ENCODE results near the gene TMEM270. TPM values are rescaled to one million over a fixed set of nuclear protein-coding genes. Genes with fewer than 3 reads are reported as not detected.
A peak's percentile ranks its signal among the peaks of the same experiment; 100 is the strongest.

Gene TMEM270
- total and polyA plus RNA-seq, 4 donors, result not detected

- no peaks in the 10 kb centered on the region for H3K27me3 ChIP-seq (ENCODE audit: control insufficient read depth in 1 of 2, insufficient read depth in 2 of 2, low read length in 1 of 2)
- intact Hi-C loops (cut with DNase I), result no loop called here
- no peaks in the 10 kb centered on the region for H3K9me3 ChIP-seq (ENCODE audit: control insufficient read depth, low read length)
- no peaks in the 10 kb centered on the region for H3K4me1 ChIP-seq (ENCODE audit: control insufficient read depth in 1 of 2, insufficient read depth in 2 of 2, low read length in 2 of 2)
- 78 to 82% methylated on average over 5 of the region's 5 CpGs for WGBS, 2 donors
- ATAC-seq (ENCODE audit: low FRiP score) (no peak), DNase-seq (peak; percentile 6 to 24)
- H3K36me3 ChIP-seq (ENCODE audit: control insufficient read depth in 1 of 2, insufficient read depth in 2 of 2, low read length in 1 of 2), result no peaks in the 10 kb centered on the region
- no peak overlapping the region for H3K4me3 ChIP-seq (ENCODE audit: low read length in 2 of 2)
- H3K27ac ChIP-seq (ENCODE audit: low read depth in 1 of 2, low read length in 2 of 2), result no peak overlapping the region
Measured at GRCh38 chr7:73823257-73823656, 37.7 kb upstream of the TMEM270 start.

GRCh38 chr7:73823873-73824592 lies 36.9 kb upstream of the TMEM270 start:
- no peak overlapping the region for H3K27ac ChIP-seq (ENCODE audit: low read depth in 1 of 2, low read length in 2 of 2)
- WGBS, 2 donors, result 91 to 92% methylated on average over 11 of the region's 11 CpGs
- intact Hi-C loops (cut with DNase I), result no loop called here

GRCh38 chr7:73824986-73825385 lies 36.0 kb upstream of the TMEM270 start:
- no peak overlapping the region for H3K27ac ChIP-seq (ENCODE audit: low read depth in 1 of 2, low read length in 2 of 2)
- no peaks in the 10 kb centered on the region for H3K36me3 ChIP-seq (ENCODE audit: control insufficient read depth in 1 of 2, insufficient read depth in 2 of 2, low read length in 1 of 2)
- intact Hi-C loops (cut with DNase I), result no loop called here
- H3K4me3 ChIP-seq (ENCODE audit: low read length in 2 of 2), result no peak overlapping the region
- no peaks in the 10 kb centered on the region for H3K4me1 ChIP-seq (ENCODE audit: control insufficient read depth in 1 of 2, insufficient read depth in 2 of 2, low read length in 2 of 2)
- H3K27me3 ChIP-seq (ENCODE audit: control insufficient read depth in 1 of 2, insufficient read depth in 2 of 2, low read length in 1 of 2), result no peaks in the 10 kb centered on the region
- DNase-seq (peak in 1 of 2 donors; percentile 73), ATAC-seq (ENCODE audit: low FRiP score) (no peak)
- WGBS, 2 donors, result 78 to 82% methylated on average over 9 of the region's 9 CpGs
- H3K9me3 ChIP-seq (ENCODE audit: control insufficient read depth, low read length), result no peaks in the 10 kb centered on the region

More at GRCh38 chr7:73823873-73824592, 36.9 kb upstream of the TMEM270 start:
- Histone ChIP-seq H3K36me3 (ENCODE audit: control insufficient read depth in 1 of 2, insufficient read depth in 2 of 2, low read length in 1 of 2) (no peaks in the 10 kb centered on the region), H3K27me3 (ENCODE audit: control insufficient read depth in 1 of 2, insufficient read depth in 2 of 2, low read length in 1 of 2) (no peaks in the 10 kb centered on the region), H3K9me3 (ENCODE audit: control insufficient read depth, low read length) (no peaks in the 10 kb centered on the region), H3K4me1 (ENCODE audit: control insufficient read depth in 1 of 2, insufficient read depth in 2 of 2, low read length in 2 of 2) (no peaks in the 10 kb centered on the region), H3K4me3 (ENCODE audit: low read length in 2 of 2) (no peak overlapping the region)
- ATAC-seq (ENCODE audit: low FRiP score), result no peak
- peak; percentile 26 to 47 for DNase-seq

GRCh38 chr7:73827567-73828106 lies 33.3 kb upstream of the TMEM270 start:
- H3K4me3 ChIP-seq (ENCODE audit: low read length in 2 of 2), result no peak overlapping the region
- H3K4me1 ChIP-seq (ENCODE audit: control insufficient read depth in 1 of 2, insufficient read depth in 2 of 2, low read length in 2 of 2), result no peaks in the 10 kb centered on the region
- H3K27me3 ChIP-seq (ENCODE audit: control insufficient read depth in 1 of 2, insufficient read depth in 2 of 2, low read length in 1 of 2), result peaks cover 0 to 2% of the 10 kb centered on the region in 2 donors
- ATAC-seq (ENCODE audit: low FRiP score) (no peak), DNase-seq (no peak)
- WGBS, 2 donors, result 23 to 28% methylated on average over 8 to 11 of the region's 11 CpGs
- H3K27ac ChIP-seq (ENCODE audit: low read depth in 1 of 2, low read length in 2 of 2), result no peak overlapping the region
- intact Hi-C loops (cut with DNase I), result no loop called here
- no peaks in the 10 kb centered on the region for H3K36me3 ChIP-seq (ENCODE audit: control insufficient read depth in 1 of 2, insufficient read depth in 2 of 2, low read length in 1 of 2)
- H3K9me3 ChIP-seq (ENCODE audit: control insufficient read depth, low read length), result no peaks in the 10 kb centered on the region

- ATAC-seq (ENCODE audit: low FRiP score), result no peak
- intact Hi-C loops (cut with DNase I), result no loop called here
- H3K27ac ChIP-seq (ENCODE audit: low read depth in 1 of 2, low read length in 2 of 2), result no peak overlapping the region
- no peaks in the 10 kb centered on the region for H3K36me3 ChIP-seq (ENCODE audit: control insufficient read depth in 1 of 2, insufficient read depth in 2 of 2, low read length in 1 of 2)
- H3K27me3 ChIP-seq (ENCODE audit: control insufficient read depth in 1 of 2, insufficient read depth in 2 of 2, low read length in 1 of 2), result peaks cover 0 to 2% of the 10 kb centered on the region in 2 donors
- H3K4me1 ChIP-seq (ENCODE audit: control insufficient read depth in 1 of 2, insufficient read depth in 2 of 2, low read length in 2 of 2), result no peaks in the 10 kb centered on the region
- H3K9me3 ChIP-seq (ENCODE audit: control insufficient read depth, low read length), result no peaks in the 10 kb centered on the region
- 60 to 62% methylated on average over 13 to 14 of the region's 14 CpGs for WGBS, 2 donors
- DNase-seq, result no peak
- no peak overlapping the region for H3K4me3 ChIP-seq (ENCODE audit: low read length in 2 of 2)
Measured at GRCh38 chr7:73828107-73828803, 32.7 kb upstream of the TMEM270 start.

- 91 to 96% methylated on average over 5 of the region's 5 CpGs for WGBS, 2 donors
- peaks cover 0 to 2% of the 10 kb centered on the region in 2 donors for H3K27me3 ChIP-seq (ENCODE audit: control insufficient read depth in 1 of 2, insufficient read depth in 2 of 2, low read length in 1 of 2)
- DNase-seq (no peak), ATAC-seq (ENCODE audit: low FRiP score) (no peak)
- no peaks in the 10 kb centered on the region for H3K4me1 ChIP-seq (ENCODE audit: control insufficient read depth in 1 of 2, insufficient read depth in 2 of 2, low read length in 2 of 2)
- H3K36me3 ChIP-seq (ENCODE audit: control insufficient read depth in 1 of 2, insufficient read depth in 2 of 2, low read length in 1 of 2), result no peaks in the 10 kb centered on the region
- H3K4me3 ChIP-seq (ENCODE audit: low read length in 2 of 2), result no peak overlapping the region
- H3K9me3 ChIP-seq (ENCODE audit: control insufficient read depth, low read length), result no peaks in the 10 kb centered on the region
- intact Hi-C loops (cut with DNase I), result no loop called here
- no peak overlapping the region for H3K27ac ChIP-seq (ENCODE audit: low read depth in 1 of 2, low read length in 2 of 2)
Measured at GRCh38 chr7:73828972-73829371, 32.0 kb upstream of the TMEM270 start.

GRCh38 chr7:73829505-73829904 lies 31.5 kb upstream of the TMEM270 start:
- 64% methylated on average over 7 of the region's 7 CpGs for WGBS, 2 donors
- no peak overlapping the region for H3K27ac ChIP-seq (ENCODE audit: low read depth in 1 of 2, low read length in 2 of 2)

GRCh38 chr7:73829921-73830680 lies 30.9 kb upstream of the TMEM270 start:
- intact Hi-C loops (cut with DNase I), result no loop called here
- no peak for ATAC-seq (ENCODE audit: low FRiP score)
- H3K27ac ChIP-seq (ENCODE audit: low read depth in 1 of 2, low read length in 2 of 2), result no peak overlapping the region

More at GRCh38 chr7:73829505-73829904, 31.5 kb upstream of the TMEM270 start:
- ATAC-seq (ENCODE audit: low FRiP score) (no peak), DNase-seq (no peak)
- Histone ChIP-seq H3K36me3 (ENCODE audit: control insufficient read depth in 1 of 2, insufficient read depth in 2 of 2, low read length in 1 of 2) (no peaks in the 10 kb centered on the region), H3K9me3 (ENCODE audit: control insufficient read depth, low read length) (no peaks in the 10 kb centered on the region), H3K4me1 (ENCODE audit: control insufficient read depth in 1 of 2, insufficient read depth in 2 of 2, low read length in 2 of 2) (no peaks in the 10 kb centered on the region), H3K4me3 (ENCODE audit: low read length in 2 of 2) (no peak overlapping the region), H3K27me3 (ENCODE audit: control insufficient read depth in 1 of 2, insufficient read depth in 2 of 2, low read length in 1 of 2) (peaks cover 0 to 2% of the 10 kb centered on the region in 2 donors)
- intact Hi-C loops (cut with DNase I), result no loop called here

More at GRCh38 chr7:73829921-73830680, 30.9 kb upstream of the TMEM270 start:
- DNase-seq, result no peak
- H3K4me1 ChIP-seq (ENCODE audit: control insufficient read depth in 1 of 2, insufficient read depth in 2 of 2, low read length in 2 of 2), result no peaks in the 10 kb centered on the region
- no peaks in the 10 kb centered on the region for H3K36me3 ChIP-seq (ENCODE audit: control insufficient read depth in 1 of 2, insufficient read depth in 2 of 2, low read length in 1 of 2)
- H3K9me3 ChIP-seq (ENCODE audit: control insufficient read depth, low read length), result no peaks in the 10 kb centered on the region
- 79 to 80% methylated on average over 13 of the region's 13 CpGs for WGBS, 2 donors
- H3K4me3 ChIP-seq (ENCODE audit: low read length in 2 of 2), result no peak overlapping the region
- H3K27me3 ChIP-seq (ENCODE audit: control insufficient read depth in 1 of 2, insufficient read depth in 2 of 2, low read length in 1 of 2), result peaks cover 0 to 2% of the 10 kb centered on the region in 2 donors

All from aorta (tissue), 5 donors.